Right lobe of liver (tissue), 6 donors: ENCODE measurements around the gene ASTN1. TPM values are rescaled to one million over a fixed set of nuclear protein-coding genes. Genes with fewer than 3 reads are reported as not detected.

Experiments used
- ATAC-seq, 4 donors: fragments of 200-7000 bp; cut with Tn5 transposase; one replicate each; pipeline ENCODE4 v1.9.1; 2020; ENCODE audit warnings: mild to moderate bottlenecking in 4 of 4, moderate library complexity in 4 of 4
- DNase-seq, 3 donors: peaks; one replicate each; pipeline ENCODE4 v3.0.0-alpha.2; 2020
- H3K27ac ChIP-seq, 3 donors: fragments of 200-600 bp; one replicate each; pipeline ENCODE4 v1.8.0; 2022
- H3K27me3 ChIP-seq, 2 donors: fragments of 200-600 bp; one replicate each; pipeline ENCODE4 v1.8.0; 2022
- H3K36me3 ChIP-seq, 4 donors: fragments of 200-600 bp; sonication (generic) in 1 of 4; one replicate each; pipeline versions ENCODE4 v1.5.1 to v1.8.0; 2017 to 2022; ENCODE audit warnings: control low read depth in 1 of 4
- H3K4me1 ChIP-seq, 4 donors: fragments of 200-600 bp; sonication (generic) in 1 of 4; one replicate each; pipeline versions ENCODE4 v1.5.1 to v1.8.0; 2017 to 2022; ENCODE audit warnings: control low read depth in 1 of 4
- H3K4me3 ChIP-seq, 3 donors: fragments of 200-600 bp; one replicate each; pipeline ENCODE4 v1.8.0; 2022
- H3K9me3 ChIP-seq, 4 donors: fragments of 200-600 bp; sonication (generic) in 1 of 4; one replicate each; pipeline versions ENCODE4 v1.5.1 to v1.8.0; 2017 to 2022; ENCODE audit warnings: control low read depth in 1 of 4
- POLR2A ChIP-seq: fragments of 450-650 bp; IDR thresholded peaks from one replicate; pipeline ENCODE4 v1.6.1; 2017; ENCODE audit warnings: antibody characterized with exemption, mild to moderate bottlenecking
- WGBS: methylation state at CpG from one replicate; pipeline ENCODE4 v1.1.6; 2018; ENCODE audit warnings: low coverage, low lambda C conversion rate; ENCODE audit not compliant: insufficient coverage; ENCODE audit errors: missing lambda C conversion rate; 5-methylcytosine and 5-hydroxymethylcytosine counted together
- intact Hi-C, 2 donors: fragments of 100-400 bp; cut with DNase I; formaldehyde crosslinking; loops; one replicate each; pipeline versions ENCODE4 v1.11.2 to v1.14.1; 2022
- total RNA-seq, 6 experiments: library from RNA; depleted of rRNA in 2 of 6; stranded (reverse); fragments of >200 nt in 2 of 6; fragmentation: NEBNext Ultra II Directional in 3 of 6; extraction: Animal tissue kit (Norgen Biotek cat#: 25700) in 3 of 6; gene quantifications; one replicate each; pipeline versions ENCODE4 v1.1.0 to v1.2.4, GENCODE V29; 2016 to 2023
- TF ChIP-seq, protein P1 (sequence below), 4 donors: fragments of 200-600 bp in 3 of 4; fragments of 450-650 bp in 1 of 4; IDR thresholded peaks; one replicate each; pipeline versions ENCODE4 v1.5.1 to v1.8.0; 2016 to 2022; ENCODE audit warnings: antibody characterized with exemption in 4 of 4, mild to moderate bottlenecking in 2 of 4
- donor health status: DM: no; HTN: yes; CAD: no.
- donor health status: DM: no; HTN: no; CAD: no.
- donor health status: DM: no; HTN: no; CAD: no.
- donor health status: DM: no; HTN: yes; CAD: no.
- donor health status: DM: no; HTN: yes; CAD: no.

The ASTN1 gene
- total RNA-seq, 6 experiments from 2014 or later: 0.06 to 0.78 (median 0.18) TPM

DNA sequence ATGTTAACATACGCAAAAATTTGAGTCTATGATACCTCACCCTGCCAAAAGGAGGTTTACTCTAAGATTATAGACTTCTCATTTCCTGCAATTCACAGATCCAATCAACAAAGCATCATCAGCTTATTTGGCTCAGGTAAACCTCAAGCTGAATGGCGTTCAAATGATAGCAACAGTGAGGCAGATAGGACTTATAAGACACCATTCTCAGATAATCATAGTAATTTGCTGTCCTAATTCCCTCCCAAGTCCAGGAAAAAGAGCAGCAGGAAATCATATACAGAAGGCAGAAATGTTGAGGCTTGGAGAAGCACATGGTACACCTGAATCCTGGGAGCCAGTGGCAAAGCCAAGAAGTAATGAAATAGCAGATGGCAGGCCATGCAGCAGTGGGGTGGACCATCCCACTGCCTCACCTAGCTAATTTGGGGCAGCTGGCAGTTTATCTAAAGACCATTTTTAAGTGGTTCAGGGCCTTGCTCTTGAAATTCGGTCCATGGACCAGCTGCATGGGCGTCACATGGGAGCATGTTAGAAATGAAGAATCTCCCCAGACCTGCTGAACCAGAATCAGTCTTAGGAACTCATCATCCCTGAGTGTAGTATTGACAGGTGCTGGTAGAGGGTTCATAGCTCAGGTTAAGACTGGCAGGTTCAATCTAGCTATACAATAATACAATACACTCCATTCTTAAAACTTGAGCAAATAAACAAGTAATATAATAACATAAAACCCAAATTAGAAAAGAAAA is 57.7 kb downstream of the ASTN1 start:
- Histone ChIP-seq H3K27me3 (no peaks in the 10 kb centered on the region), H3K4me1 (no peaks in the 10 kb centered on the region), H3K27ac (no peak overlapping the region), H3K4me3 (no peak overlapping the region), H3K36me3 (no peaks in the 10 kb centered on the region), H3K9me3 (no peaks in the 10 kb centered on the region)
- ATAC-seq (no peak), DNase-seq (no peak)
- 58% methylated on average over 4 of the region's 4 CpGs for WGBS
- TF ChIP-seq POLR2A: no peak
- TF ChIP-seq, protein P1, sequence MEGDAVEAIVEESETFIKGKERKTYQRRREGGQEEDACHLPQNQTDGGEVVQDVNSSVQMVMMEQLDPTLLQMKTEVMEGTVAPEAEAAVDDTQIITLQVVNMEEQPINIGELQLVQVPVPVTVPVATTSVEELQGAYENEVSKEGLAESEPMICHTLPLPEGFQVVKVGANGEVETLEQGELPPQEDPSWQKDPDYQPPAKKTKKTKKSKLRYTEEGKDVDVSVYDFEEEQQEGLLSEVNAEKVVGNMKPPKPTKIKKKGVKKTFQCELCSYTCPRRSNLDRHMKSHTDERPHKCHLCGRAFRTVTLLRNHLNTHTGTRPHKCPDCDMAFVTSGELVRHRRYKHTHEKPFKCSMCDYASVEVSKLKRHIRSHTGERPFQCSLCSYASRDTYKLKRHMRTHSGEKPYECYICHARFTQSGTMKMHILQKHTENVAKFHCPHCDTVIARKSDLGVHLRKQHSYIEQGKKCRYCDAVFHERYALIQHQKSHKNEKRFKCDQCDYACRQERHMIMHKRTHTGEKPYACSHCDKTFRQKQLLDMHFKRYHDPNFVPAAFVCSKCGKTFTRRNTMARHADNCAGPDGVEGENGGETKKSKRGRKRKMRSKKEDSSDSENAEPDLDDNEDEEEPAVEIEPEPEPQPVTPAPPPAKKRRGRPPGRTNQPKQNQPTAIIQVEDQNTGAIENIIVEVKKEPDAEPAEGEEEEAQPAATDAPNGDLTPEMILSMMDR (IDR thresholded peaks at IDR 0.05): no peak
- intact Hi-C loops: no loop called here

DNA sequence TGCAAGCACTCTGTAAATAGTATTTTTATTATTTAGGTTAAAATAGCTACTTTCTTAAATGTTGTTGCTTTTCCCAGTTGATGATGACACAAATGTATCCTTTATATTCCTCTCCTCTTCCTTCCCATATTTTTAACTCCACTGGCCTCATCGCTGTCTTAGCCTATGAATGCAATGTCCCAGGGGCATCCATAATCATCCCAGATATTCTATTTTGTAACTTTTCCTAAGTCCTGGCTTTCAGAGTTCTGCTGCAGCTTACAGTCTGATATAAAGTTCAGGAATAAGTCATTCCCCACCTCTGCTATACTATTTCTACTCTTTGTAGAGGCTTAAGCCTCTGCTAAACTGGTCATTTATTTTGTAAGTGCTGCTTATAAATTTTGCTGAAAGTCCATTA is 58.3 kb downstream of the ASTN1 start:
- 83% methylated on average over 1 of the region's 1 CpG for WGBS
- DNase-seq: no peak
- no peak for ATAC-seq
- Histone ChIP-seq H3K27ac (no peak overlapping the region), H3K27me3 (no peaks in the 10 kb centered on the region), H3K9me3 (no peaks in the 10 kb centered on the region), H3K4me3 (no peak overlapping the region), H3K36me3 (no peaks in the 10 kb centered on the region), H3K4me1 (no peaks in the 10 kb centered on the region)
- intact Hi-C loops: no loop called here
- TF ChIP-seq, protein P1 (IDR thresholded peaks at IDR 0.05): no peak
- TF ChIP-seq POLR2A: no peak

DNA sequence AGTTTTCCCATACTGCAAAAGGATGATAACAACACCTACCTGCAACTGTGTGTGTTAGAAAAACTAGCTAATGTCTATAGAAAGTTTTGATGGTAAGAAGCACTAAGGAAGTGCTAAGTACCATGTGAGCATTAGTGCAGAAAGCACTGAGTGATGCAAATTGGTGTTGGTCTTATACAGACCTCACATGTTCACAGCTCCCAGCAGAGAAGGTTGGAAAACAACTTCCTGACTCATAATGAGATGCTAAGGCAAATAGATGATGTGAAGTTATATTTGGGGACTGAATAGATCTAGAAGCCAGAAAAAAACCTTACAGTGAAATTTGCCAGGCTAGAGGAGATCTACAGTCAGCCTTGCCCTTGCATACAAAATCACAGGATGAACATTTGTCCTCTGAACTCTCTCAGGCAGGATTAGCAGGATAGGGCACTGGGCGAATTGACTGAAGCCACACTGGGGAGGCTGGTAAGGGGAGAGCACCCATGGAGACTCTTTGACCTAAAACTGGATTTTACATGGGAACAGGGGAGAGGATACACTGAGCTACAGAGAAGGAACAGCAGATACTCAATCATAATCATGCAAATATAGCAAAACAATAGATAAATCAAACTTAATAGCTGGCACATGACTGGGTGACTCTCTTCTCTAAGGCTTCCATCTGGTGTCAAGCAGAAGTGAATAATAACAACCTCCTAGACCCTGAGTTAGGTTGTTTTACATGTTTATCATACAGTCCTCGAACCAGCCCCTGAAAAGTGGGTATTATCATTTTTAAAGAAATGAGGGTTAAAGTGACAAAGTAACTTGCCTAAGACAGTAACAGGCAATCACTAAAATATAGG is 61.3 kb downstream of the ASTN1 start:
- intact Hi-C loops: no loop called here
- Histone ChIP-seq H3K36me3 (no peaks in the 10 kb centered on the region), H3K9me3 (no peaks in the 10 kb centered on the region), H3K4me3 (no peak overlapping the region), H3K4me1 (no peaks in the 10 kb centered on the region), H3K27me3 (no peaks in the 10 kb centered on the region), H3K27ac (no peak overlapping the region)
- ATAC-seq: no peak
- no peak for DNase-seq
- no peak for TF ChIP-seq POLR2A
- TF ChIP-seq, protein P1 (IDR thresholded peaks at IDR 0.05): no peak
- 45% methylated on average over 2 of the region's 2 CpGs for WGBS

DNA sequence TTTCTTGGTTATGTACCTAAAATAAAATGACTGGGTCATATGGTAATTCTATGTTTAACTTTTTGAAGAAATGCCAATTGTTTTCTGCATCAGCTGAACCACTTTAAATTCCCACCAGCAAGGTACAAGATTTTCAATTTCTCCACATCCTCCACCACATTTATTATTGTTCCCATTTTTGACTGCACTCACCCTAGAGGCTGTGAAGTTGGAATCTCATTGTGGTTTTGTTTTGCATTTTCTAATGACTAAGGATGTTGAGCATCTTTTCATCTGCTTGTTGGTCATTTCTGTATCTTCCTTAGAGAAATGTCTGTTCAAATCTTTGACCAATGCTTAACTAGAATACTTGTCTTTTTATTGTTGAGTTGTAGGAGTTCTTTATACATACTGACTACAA is 72.5 kb downstream of the ASTN1 start:
- H3K4me3 ChIP-seq: no peak overlapping the region
- TF ChIP-seq, protein P1 (IDR thresholded peaks at IDR 0.05): no peak
- no peak for DNase-seq

More for the DNA sequence above, 72.5 kb downstream of the ASTN1 start:
- no peak for ATAC-seq
- Histone ChIP-seq H3K4me1 (no peaks in the 10 kb centered on the region), H3K27me3 (no peaks in the 10 kb centered on the region), H3K27ac (no peak overlapping the region), H3K36me3 (no peaks in the 10 kb centered on the region), H3K9me3 (no peaks in the 10 kb centered on the region)
- intact Hi-C loops: no loop called here
